Fibroblast of the aortic adventitia (primary cell): Measurements from ENCODE around the gene MELK. TPM values are rescaled to one million over a fixed set of nuclear protein-coding genes. Genes with fewer than 3 reads are reported as not detected.
"Not testable (repeated sequence)": the region's sequence is repeated elsewhere in the genome, so short reads cannot be mapped to it uniquely, and the experiment has no call there.

Experiments used
- DNase-seq: peaks from one replicate; pipeline ENCODE4 v3.0.0-alpha.2; 2010; ENCODE audit warnings: low read depth
- H3K4me3 ChIP-seq: 2 replicates; pipeline ENCODE4 v1.5.1; 2011; ENCODE audit warnings: low read depth, mild to moderate bottlenecking, control low read depth, low read length, moderate library complexity
- CTCF ChIP-seq: IDR thresholded peaks from 2 replicates; pipeline ENCODE4 v1.5.1; 2011; ENCODE audit warnings: mild to moderate bottlenecking, low read length, control low read depth, inconsistent platforms; ENCODE audit not compliant: insufficient read depth
- total RNA-seq: library from RNA; depleted of rRNA; stranded (reverse); fragments of >200 nt; gene quantifications from 2 replicates; pipeline ENCODE4 v1.2.3, GENCODE V29; 2012; ENCODE audit warnings: low replicate concordance

MELK gene
- total RNA-seq, 1 donor, result 44.4 TPM

- peak; percentile 93 for DNase-seq
- no peak overlapping the region for H3K4me3 ChIP-seq
- TF ChIP-seq CTCF, result no peak
These were observed 28.8 kb upstream of the MELK start for GRCh38 chr9:36543916-36544315.

- DNase-seq, result no peak
- TF ChIP-seq CTCF, result no peak
- no peak overlapping the region for H3K4me3 ChIP-seq
These were observed 25.1 kb upstream of the MELK start for GRCh38 chr9:36547598-36547997.

GRCh38 chr9:36548454-36548853 lies 24.2 kb upstream of the MELK start:
- H3K4me3 ChIP-seq, result no peak overlapping the region
- no peak for DNase-seq
- TF ChIP-seq CTCF, result no peak

- no peak for DNase-seq
- no peak for TF ChIP-seq CTCF
- no peak overlapping the region for H3K4me3 ChIP-seq
These were observed 22.6 kb upstream of the MELK start for GRCh38 chr9:36550135-36550534.

- peak; percentile 9 for DNase-seq
These were observed 22.0 kb upstream of the MELK start for GRCh38 chr9:36550631-36551098.

GRCh38 chr9:36551129-36551528 lies 21.6 kb upstream of the MELK start:
- H3K4me3 ChIP-seq, result no peak overlapping the region
- no peak for DNase-seq
- TF ChIP-seq CTCF, result no peak

More at GRCh38 chr9:36550631-36551098, 22.0 kb upstream of the MELK start:
- H3K4me3 ChIP-seq, result not testable (repeated sequence)

- DNase-seq, result no peak
- H3K4me3 ChIP-seq, result no peak overlapping the region
- TF ChIP-seq CTCF, result no peak
These were observed 20.8 kb upstream of the MELK start for GRCh38 chr9:36551910-36552309.
